NB4 (cell line): ENCODE measurements around the gene TAS2R42.

Source experiments
- MYC ChIP-seq: IDR thresholded peaks from 2 replicates; pipeline ENCODE4 v1.6.1; 2011; ENCODE audit warnings: low read depth, low read length
- POLR2A ChIP-seq: IDR thresholded peaks from 2 replicates; pipeline ENCODE4 v1.6.1; 2011; ENCODE audit warnings: mild to moderate bottlenecking; ENCODE audit not compliant: insufficient read length; ENCODE audit errors: extremely low read depth
- TF ChIP-seq, protein P1 (sequence below): IDR thresholded peaks from one replicate; pipeline ENCODE4 v1.5.1; 2012; ENCODE audit warnings: low read depth, low read length
- TF ChIP-seq, protein P2 (sequence below): IDR thresholded peaks from 2 replicates; pipeline ENCODE4 v1.6.1; 2011; ENCODE audit warnings: low read depth, low read length

DNA sequence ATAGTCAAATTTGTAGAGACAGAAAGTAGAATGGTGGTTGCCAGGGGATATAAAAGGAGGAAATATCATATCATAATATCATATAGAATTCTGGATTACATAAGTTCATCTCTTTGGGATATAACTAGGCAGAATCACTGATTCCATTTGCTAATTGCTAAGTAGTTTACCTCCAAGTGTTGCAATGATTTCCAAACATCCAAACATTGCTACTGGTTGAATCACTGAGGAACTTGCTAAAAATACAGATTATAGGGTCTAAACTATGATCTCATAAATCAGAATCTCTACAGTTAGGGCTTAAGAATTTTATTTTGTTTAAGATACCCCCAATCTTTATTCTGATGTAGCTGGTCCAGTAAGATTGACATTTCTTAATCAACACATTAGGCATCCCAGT lies 16.1 kb upstream of the TAS2R42 start:
- TF ChIP-seq, protein P1, sequence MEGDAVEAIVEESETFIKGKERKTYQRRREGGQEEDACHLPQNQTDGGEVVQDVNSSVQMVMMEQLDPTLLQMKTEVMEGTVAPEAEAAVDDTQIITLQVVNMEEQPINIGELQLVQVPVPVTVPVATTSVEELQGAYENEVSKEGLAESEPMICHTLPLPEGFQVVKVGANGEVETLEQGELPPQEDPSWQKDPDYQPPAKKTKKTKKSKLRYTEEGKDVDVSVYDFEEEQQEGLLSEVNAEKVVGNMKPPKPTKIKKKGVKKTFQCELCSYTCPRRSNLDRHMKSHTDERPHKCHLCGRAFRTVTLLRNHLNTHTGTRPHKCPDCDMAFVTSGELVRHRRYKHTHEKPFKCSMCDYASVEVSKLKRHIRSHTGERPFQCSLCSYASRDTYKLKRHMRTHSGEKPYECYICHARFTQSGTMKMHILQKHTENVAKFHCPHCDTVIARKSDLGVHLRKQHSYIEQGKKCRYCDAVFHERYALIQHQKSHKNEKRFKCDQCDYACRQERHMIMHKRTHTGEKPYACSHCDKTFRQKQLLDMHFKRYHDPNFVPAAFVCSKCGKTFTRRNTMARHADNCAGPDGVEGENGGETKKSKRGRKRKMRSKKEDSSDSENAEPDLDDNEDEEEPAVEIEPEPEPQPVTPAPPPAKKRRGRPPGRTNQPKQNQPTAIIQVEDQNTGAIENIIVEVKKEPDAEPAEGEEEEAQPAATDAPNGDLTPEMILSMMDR: no peak
- TF ChIP-seq, protein P2, sequence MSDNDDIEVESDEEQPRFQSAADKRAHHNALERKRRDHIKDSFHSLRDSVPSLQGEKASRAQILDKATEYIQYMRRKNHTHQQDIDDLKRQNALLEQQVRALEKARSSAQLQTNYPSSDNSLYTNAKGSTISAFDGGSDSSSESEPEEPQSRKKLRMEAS: no peak
- TF ChIP-seq POLR2A: no peak
- no peak for TF ChIP-seq MYC
